ENCODE data around the gene SLC22A23. TPM values are rescaled to one million over a fixed set of nuclear protein-coding genes. Genes with fewer than 3 reads are reported as not detected.

SLC22A23 gene
- total RNA-seq, 3 donors from 2014 or later = 61.5 to 160 (median 74.7) TPM

DNA sequence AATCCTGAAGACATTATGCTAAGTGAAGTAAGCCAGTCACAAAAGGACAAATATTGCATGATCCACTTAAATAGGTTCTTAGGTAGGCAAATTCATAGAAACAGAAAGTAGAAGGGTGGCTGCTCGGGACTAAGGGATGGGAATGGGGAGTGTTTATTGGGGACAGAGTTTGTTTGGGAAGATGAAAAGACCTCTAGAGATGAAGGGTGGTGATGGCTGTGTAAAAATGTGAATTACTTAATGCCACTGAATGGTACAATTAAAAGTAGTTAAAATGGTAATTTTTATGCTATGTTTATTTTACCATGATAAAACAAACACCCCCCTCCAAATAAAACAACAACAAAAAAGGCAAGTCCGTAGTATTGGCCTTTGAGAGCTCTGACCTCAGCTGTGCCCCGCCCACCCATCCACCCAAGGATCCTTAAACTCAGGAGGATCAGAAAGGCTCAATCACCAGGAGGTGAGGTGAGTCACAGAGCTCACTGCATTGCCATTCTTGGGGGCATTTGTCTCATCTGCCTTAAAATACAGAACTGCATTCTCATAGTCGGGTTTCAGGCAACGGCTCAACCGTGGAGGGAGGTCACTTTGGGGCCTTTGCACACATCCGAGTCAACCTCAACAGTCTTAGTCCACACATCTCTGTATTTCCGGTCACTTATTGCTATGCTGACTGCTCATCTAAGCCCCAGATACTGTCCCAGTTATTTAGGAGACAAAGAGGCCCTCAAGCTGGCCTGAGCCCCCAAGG lies 96.7 kb downstream of the SLC22A23 start:
- DNase-seq (peak in 2 of 3 donors; percentile 48 to 60), ATAC-seq (no peak)
- Histone ChIP-seq H3K9me3 (no peaks in the 10 kb centered on the region), H3K4me3 (no peak overlapping the region), H3K36me3 (ENCODE audit: low read depth) (no peaks in the 10 kb centered on the region), H3K4me1 (ENCODE audit: low read depth) (peaks cover 56% of the 10 kb centered on the region)
- intact Hi-C loops (cut with DNase I, micrococcal nuclease) = no loop called here
- TF ChIP-seq, protein P1, sequence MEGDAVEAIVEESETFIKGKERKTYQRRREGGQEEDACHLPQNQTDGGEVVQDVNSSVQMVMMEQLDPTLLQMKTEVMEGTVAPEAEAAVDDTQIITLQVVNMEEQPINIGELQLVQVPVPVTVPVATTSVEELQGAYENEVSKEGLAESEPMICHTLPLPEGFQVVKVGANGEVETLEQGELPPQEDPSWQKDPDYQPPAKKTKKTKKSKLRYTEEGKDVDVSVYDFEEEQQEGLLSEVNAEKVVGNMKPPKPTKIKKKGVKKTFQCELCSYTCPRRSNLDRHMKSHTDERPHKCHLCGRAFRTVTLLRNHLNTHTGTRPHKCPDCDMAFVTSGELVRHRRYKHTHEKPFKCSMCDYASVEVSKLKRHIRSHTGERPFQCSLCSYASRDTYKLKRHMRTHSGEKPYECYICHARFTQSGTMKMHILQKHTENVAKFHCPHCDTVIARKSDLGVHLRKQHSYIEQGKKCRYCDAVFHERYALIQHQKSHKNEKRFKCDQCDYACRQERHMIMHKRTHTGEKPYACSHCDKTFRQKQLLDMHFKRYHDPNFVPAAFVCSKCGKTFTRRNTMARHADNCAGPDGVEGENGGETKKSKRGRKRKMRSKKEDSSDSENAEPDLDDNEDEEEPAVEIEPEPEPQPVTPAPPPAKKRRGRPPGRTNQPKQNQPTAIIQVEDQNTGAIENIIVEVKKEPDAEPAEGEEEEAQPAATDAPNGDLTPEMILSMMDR (IDR thresholded peaks at IDR 0.05) = no peak

DNA sequence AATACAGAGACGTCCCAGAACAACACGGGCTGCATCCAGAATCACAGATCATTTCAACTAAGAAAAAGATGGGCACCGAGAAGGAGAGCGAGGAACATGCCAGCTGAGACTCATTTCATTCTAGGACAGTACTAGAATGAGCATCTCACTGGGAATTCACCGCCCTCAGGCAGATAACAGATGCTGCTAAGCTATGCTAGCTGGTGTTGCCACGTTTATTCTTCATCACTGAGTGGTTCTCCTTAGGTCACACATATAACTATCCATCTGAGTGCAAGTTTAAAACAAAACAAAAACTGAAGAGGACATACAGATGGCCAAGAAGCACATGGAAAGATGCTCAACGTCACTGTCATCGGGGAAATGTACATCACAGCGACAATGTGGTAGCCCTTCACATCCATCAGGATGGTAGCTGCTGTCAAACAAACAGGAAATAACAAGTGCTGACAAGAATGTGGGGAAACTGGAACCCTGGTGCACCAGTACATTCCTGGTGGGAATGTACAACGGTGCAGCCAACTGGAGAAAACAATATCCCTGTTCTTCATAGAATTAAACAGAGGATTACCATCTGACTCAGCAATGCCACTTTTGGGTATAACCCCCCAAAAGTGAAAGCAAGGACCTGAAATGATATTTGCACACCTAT lies 97.6 kb downstream of the SLC22A23 start:
- Histone ChIP-seq H3K36me3 (ENCODE audit: low read depth) (no peaks in the 10 kb centered on the region), H3K4me3 (no peak overlapping the region), H3K9me3 (no peaks in the 10 kb centered on the region), H3K4me1 (ENCODE audit: low read depth) (peaks cover 53% of the 10 kb centered on the region)
- TF ChIP-seq, protein P1 (IDR thresholded peaks at IDR 0.05) = no peak
- no peak for DNase-seq
- no peak for ATAC-seq
- intact Hi-C loops (cut with DNase I, micrococcal nuclease) = no loop called here

DNA sequence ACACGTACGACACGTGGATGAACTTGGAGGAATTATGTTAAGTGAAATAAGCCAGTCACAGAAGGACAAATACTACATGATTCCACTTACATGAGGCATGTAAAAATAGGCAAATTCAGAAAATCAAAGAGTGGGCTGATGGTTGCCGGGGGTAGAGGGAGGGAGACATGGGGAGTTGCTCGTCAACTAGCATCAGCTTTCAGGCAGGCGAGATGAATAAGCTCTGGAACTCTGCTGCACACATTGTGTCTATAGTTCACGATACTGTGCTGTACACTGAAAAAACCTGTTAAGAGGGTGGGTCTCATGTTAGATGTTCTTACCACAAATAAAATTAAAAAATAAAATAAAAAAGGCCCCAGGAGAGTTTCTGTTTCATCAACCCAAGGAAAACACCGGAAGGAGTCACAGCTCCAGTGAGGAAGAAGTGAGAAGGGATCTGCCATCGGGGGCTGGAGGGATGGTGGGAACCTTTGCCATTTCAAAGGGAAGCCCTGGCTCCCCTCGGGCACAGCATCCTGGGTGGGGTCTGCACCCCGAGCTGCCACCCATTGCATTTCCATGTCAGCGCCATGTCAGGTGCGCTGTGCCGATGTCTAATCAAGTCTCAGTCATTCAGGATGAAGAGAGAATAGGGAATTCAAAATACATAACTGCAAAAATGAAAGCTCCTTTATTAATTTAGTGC lies 98.3 kb downstream of the SLC22A23 start:
- H3K36me3 ChIP-seq (ENCODE audit: low read depth) = no peaks in the 10 kb centered on the region
- peaks cover 46% of the 10 kb centered on the region for H3K4me1 ChIP-seq (ENCODE audit: low read depth)
- ATAC-seq (no peak), DNase-seq (no peak)
- no peak overlapping the region for H3K4me3 ChIP-seq
- H3K9me3 ChIP-seq = no peaks in the 10 kb centered on the region
- TF ChIP-seq, protein P1 (IDR thresholded peaks at IDR 0.05) = no peak
- intact Hi-C loops (cut with DNase I, micrococcal nuclease) = no loop called here

DNA sequence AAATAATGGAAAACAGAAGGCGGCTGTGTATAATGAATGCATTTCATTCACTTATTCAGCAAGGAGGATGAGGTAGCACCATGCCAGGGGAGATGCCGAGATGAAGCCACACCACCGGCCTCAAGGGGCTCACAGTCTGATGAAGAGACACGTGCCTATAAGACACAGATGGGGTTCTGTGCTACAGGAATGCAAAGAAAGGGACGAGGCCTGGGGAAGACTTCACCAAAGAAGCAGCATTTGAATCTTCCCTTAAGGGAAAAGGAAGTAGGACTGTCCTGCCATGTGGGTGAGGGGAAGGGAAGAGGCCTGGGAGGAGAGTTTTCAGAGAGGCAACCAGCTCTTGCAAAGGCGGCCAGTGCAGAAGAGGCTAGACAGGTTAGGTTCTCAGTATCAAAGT lies 99.2 kb downstream of the SLC22A23 start:
- Histone ChIP-seq H3K36me3 (ENCODE audit: low read depth) (no peaks in the 10 kb centered on the region), H3K4me1 (ENCODE audit: low read depth) (peaks cover 39% of the 10 kb centered on the region), H3K9me3 (no peaks in the 10 kb centered on the region), H3K4me3 (no peak overlapping the region)
- DNase-seq = peak in 1 of 3 donors; percentile 33
- TF ChIP-seq, protein P1 (IDR thresholded peaks at IDR 0.05) = no peak
- ATAC-seq = no peak
- intact Hi-C loops (cut with DNase I, micrococcal nuclease) = no loop called here

DNA sequence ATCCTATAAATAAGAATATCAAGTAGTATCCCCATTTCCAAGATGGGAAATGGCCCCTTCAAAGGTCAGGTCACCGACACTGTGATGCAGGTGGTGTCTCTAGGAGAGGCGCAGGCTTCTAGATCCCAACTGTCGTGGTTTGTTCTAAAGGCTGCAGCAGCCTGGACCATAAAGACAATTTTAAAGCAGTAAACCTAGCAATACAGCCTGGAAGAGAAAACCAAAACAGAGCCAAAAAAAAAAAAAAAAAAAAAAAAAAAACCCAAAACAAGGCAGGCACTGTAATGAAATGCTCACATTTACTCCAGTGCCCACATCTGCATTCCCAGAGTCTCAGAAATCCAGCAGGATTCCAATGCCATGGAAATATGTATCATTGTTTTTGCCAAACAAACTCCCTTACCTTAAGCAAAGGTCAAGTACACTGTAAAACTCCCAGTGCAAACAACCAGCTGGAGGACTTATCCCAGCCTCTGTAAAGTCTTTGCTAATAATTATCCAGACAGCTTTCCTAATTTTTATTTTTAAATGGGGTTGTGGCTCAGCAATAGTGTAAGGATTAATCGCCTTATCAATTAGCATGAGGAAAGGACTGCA lies 99.9 kb downstream of the SLC22A23 start:
- Histone ChIP-seq H3K4me3 (no peak overlapping the region), H3K9me3 (no peaks in the 10 kb centered on the region), H3K4me1 (ENCODE audit: low read depth) (peaks cover 38% of the 10 kb centered on the region), H3K36me3 (ENCODE audit: low read depth) (no peaks in the 10 kb centered on the region)
- peak; percentile 69 for ATAC-seq
- intact Hi-C loops (cut with DNase I, micrococcal nuclease) = no loop called here
- DNase-seq = peak in 1 of 3 donors; percentile 36
- TF ChIP-seq, protein P1 (IDR thresholded peaks at IDR 0.05) = no peak

Measured in mucosa of descending colon (tissue), 3 donors.